AG08396 (cell line): ENCODE results near the gene WDR35.
A peak's percentile ranks its signal among the peaks of the same experiment; 100 is the strongest.
"Not testable (repeated sequence)": the region's sequence is repeated elsewhere in the genome, so short reads cannot be mapped to it uniquely, and the experiment has no call there.

Experiments
- DNase-seq: peaks from one replicate; pipeline ENCODE4 v3.0.0; 2012; ENCODE audit warnings: low spot score, mixed read lengths

Gene WDR35

DNA sequence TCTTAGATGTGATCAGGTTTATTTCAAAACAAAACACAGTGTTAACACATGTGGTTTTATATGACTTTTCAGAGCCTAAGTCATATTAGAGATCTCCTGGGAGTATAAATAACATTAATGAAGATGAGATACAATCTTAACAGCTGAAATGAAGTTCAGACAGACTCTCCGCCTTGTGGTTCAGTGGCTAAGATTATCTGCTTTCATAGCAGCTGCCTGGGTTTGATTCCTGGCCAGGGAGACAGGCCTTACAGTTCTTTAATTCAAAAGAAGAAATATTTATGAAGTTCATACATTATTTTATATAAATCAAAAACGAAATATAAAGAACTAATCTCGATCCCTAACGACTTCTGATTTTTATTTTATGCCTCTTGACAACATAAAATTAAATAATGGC, 52.9 kb downstream of the WDR35 start:
- no peak for DNase-seq

DNA sequence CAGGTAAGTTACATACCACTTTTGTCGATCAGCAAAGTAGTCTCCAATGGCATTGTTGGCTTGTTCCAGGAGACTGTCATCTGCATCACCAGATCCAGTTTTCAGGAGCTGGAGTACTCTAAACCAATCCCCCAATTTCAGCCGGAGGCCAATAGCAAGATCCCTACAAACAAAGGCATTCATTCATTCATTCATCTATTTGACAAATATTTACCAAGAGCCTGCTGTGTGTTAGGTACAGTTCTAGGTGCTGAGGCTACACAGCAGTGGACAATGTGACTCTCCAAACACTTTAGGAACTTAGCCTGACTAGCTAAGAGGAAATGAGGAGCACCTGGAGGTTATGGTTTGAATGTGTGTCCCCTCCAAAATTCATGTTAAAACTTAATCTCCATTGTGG, 53.7 kb downstream of the WDR35 start:
- DNase-seq = no peak

DNA sequence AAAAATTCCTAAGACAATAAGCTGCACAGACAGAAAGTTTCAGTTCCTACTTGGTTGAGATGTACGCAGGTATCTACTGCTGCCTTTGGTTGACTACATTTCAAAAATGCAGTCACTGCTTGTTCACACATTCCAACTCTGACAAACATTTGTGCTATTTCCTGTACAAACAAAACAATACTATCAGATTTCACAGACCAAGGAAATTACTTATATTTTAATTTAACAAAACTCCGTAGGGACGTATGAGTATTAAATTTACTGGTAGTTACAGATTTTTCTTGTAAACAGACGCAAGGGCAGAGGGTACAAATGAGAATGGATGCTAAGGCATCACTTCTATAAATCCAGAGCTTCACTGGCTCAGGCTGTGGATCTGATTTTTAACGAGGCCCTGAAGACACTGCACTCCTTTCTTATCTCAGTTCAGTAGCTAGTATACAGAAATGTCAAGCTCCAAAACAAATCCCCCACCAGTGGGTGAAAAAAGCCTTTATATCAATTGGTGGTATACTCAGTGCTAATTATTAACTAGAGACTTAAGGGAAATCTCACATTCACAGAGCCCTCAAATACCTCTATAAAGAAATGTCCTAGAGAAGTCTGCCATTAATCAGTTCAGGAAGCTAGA, 56.4 kb downstream of the WDR35 start:
- peak; percentile 49 for DNase-seq

DNA sequence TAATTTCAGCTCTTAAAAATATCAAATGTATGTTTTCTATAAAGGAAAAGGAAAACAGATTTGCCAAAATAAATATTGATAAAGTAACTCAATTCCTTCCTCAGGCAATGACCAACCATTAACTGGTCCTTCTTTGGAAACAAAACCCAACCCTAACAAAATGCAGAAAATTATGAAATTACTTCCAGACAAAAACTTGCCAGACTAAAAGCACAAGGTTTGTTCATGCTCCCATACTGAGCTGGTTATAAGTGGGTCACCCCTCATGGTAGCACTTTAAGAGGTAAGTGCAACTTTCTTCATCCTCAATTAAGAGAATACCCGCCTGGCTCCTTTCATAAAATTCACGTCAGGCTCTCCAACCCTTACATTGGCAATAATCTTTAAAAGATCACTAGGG, 57.0 kb downstream of the WDR35 start:
- DNase-seq = no peak

DNA sequence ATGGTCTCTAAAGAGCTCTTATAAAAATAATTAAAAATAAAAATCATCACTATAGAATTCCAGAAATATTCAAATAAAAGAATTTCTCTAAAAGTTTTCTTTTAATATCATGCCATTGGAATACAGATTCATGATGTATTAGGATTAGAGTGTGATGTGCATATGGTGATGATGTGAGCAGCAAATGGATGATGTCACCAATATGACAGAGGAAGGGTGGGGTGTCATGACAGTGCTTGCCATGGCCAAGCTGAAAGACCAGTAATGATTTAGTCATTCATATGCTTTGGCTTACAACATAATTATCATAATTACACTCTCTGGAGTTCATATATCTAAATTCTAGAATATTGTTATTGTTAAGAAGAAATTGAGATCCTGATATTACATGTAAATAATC, 60.7 kb downstream of the WDR35 start:
- no peak for DNase-seq

DNA sequence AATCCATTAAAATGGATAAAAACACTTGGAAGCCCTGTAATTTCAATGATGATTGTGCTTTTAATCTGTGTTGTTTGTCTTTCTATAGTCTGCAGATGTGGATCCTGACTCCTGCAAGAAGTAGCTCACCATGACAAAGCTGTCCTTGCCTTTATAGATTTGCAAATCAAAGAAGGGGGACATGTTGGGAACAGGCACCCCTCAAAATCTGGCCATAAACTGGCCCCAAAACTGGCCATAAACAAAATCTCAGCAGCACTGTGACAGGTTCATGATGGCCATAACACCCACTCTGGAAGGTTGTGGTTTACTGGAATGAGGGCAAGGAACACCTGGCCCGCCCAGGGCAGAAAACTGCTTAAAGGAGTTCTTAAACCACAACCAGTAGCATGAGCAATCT, 62.1 kb downstream of the WDR35 start:
- not testable (repeated sequence) for DNase-seq

DNA sequence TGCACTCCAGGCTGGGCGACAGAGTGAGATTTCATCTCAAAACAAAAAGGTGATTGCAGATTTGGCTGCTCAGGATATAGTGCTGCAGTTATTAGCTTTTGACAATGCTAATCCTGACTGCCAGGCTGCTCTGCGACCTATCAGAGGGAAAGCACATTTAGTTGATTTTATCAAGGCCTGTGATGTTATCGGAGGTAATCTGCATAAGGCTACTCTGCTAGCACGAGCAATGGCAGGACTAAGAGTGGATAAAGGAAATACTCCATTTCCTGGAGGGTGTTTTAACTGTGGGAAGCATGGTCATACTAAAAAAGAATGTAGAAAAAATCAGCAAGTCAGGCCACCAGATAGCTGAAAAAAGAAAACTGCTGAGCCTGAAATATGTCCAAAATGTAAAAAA, 65.4 kb downstream of the WDR35 start:
- not testable (repeated sequence) for DNase-seq

DNA sequence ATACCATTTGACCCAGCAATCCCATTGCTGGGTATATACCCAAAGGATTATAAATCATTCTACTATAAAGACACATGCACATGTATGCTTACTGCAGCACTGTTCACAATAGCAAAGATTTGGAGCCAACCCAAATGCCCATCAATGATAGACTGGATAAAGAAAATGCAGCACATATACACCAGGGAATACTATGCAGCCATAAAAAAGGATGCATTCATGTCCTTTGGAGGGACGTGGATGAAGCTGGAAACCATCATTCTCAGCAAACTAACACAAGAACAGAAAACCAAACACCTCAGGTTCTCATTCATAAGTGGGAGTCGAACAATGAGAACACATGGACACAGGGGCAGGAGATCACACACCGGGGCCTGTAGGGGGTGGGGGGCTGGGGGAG, 67.7 kb downstream of the WDR35 start:
- DNase-seq = not testable (repeated sequence)

DNA sequence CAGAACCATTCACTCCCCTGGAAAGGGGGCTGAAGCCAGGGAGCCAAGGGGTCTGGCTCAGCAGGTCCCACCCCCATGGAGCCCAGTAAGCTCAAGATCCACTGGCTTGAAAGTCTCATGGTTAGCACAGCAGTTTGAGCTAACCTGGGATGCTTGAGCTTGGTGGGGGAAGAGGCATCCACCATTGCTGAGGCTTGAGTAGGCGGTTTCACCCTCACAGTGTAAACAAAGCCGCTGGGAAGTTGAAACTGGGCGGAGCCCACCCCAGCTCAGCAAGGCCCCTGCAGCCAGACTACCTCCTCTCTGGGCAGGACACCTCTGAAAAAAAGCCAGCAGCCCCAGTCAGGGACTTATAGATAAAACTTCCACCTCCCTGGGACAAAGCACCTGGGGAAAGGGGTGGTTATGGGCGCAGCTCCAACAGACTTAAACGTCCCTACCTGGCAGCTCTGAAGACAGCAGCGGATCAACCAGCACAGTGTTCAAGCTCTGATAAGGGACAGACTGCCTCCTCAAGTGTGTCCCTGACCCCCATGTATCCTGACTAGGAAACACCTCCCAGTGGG, 73.4 kb downstream of the WDR35 start:
- DNase-seq = no peak

DNA sequence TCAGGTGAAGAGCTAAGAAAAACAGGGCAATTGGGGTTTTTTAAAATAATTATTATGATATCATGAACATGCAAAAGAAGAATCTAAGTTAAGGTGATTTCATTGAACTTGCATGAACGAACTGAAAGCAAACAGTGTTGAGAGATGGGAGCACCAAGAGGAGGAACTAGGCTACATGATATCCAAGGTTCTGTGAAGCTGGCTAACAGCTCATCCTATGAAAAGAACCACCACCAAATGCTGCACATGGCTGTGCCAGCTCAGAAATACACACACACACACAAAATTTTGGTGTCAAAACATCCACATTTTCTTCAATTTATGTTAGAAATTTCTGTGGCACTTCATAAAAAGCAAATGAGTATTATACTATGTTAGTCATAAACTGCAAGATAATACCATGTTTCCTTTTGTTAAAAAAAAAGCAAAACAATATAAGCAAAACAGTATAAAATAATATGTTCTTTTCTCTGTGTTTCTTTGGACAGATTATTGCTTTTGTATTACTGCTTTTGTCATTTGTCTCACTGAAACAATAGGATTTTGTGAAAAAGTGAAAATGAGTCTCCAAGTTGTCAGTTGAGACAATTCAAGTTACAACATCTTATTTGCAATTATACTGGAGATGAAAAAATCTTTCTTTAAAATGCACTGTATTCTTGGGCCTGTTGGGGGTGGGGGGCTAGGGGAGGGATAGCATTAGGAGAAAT, 75.5 kb downstream of the WDR35 start:
- no peak for DNase-seq

DNA sequence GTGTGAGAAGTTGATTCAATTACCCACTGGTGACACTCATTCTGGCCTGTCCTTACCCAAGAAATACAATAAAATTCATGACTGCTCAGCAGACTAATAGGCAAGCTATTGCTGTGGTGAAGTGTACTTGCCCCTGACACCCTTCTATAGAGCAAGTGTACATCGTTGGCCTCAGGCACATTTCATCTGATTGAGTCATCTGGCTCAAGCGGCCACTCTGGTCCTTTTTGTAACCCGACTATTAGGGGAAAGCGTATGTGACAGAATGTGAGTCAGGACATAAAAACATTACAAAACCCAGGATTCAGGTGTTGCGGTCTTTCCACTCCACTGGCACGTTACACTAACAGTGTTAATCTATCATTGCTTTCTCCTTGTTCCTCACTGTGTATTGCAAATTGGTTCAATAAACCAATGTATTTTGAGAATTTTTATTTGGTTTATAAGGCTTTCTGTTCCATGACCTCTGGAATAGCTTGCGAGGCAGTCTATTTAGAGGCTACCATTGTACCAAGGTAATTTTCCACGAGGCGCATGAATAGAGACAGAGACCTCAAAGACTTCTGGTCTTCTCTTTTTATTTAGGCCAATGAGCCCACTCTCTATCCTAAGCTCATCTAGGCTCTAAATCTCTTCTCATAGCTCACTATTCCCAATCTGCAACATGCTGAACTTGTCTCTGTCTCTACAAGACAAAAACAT, 77.9 kb downstream of the WDR35 start:
- DNase-seq = peak; percentile 69

DNA sequence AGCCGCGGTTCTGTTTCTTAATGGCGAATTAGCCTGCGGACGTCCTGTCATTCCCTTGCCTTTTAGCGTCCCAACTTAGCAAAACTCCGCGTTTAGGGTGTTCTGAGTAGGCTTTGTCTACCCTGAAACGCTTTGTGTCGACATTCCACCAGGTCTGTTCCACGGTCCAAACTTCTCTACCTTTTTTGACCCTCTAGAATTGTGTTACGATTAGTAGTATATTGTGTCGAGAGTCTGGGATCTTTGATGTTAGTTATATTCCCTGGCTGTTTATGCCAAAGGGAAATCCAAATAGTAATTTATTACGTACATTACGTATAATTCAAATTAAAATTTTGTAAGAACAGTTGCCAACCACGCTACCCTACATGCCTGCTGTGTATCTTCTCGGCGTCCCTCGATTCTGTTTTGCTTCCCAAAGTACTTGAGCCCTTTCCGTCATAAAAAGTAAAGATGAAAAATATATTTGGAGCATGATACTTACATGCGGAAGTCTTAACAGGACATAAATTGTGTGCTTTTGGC, 87.6 kb downstream of the WDR35 start:
- no peak for DNase-seq

DNA sequence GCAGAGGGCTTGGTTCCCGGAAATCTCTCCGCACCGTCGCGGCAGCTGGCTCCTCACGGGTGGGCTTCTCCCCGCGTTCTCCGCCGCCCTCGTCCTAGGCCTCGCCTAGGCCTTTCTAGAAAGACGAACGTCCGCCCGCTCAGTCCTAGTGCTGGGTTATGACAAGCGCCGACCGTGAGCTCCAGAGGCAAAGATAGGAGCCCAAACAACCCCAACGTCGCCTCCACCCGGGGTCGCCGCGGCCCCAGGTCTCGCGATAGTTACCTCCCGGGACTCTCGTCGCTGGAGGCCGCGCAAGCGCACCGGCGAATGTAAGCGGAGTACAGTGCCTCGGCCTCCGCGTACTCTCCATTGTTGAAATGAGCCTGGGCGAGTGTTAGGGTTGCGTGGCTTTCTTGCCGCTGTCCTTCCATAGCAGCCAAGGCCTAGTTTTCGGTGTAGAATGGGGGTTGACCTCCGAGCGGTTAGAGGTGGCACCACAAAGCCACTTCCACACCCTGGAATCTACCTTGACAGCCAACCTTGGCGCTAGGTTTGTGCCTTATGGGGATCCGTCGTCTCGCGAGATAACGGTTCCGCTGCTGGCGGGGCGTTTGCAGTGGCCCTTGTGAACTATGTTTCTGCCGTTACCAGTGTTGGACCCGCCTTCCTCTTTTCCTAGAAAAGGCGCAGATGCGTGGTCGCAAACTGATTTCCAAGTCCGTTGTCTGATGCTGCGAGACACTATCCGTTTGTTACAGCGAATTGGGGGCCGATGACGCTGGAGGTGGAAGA, 88.3 kb downstream of the WDR35 start, which contains the start of gene TTC32:
Gene TTC32, minus strand, starts transcription at position 542 of the 774 bp plus-strand sequence. Its CDS starts 129 bp downstream, at position 413.
- DNase-seq = peak; percentile 96

DNA sequence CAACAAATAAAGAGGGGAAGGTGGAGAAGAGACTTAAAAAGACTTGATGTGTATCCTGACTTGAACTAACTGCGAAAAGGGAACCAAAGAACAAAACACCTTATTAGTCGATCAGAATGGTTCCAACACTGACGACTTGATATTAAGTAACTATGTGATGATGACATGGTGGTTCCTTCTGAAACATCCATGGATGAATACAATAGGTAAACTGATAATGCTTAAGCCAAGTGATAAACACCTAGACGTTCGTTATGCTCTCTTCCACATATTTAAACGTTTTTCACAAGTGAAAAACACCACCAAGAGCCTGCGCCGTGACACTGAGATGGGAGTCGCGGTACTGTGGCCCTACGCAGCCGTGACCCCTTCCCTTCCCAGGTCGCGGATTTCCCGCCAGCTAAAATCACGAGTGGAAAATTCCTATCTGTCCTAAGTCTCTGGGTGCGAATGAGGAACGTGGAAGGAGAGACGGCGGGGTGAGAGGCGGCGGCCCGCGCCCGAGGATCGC, 88.9 kb downstream of the WDR35 start:
- DNase-seq = no peak

DNA sequence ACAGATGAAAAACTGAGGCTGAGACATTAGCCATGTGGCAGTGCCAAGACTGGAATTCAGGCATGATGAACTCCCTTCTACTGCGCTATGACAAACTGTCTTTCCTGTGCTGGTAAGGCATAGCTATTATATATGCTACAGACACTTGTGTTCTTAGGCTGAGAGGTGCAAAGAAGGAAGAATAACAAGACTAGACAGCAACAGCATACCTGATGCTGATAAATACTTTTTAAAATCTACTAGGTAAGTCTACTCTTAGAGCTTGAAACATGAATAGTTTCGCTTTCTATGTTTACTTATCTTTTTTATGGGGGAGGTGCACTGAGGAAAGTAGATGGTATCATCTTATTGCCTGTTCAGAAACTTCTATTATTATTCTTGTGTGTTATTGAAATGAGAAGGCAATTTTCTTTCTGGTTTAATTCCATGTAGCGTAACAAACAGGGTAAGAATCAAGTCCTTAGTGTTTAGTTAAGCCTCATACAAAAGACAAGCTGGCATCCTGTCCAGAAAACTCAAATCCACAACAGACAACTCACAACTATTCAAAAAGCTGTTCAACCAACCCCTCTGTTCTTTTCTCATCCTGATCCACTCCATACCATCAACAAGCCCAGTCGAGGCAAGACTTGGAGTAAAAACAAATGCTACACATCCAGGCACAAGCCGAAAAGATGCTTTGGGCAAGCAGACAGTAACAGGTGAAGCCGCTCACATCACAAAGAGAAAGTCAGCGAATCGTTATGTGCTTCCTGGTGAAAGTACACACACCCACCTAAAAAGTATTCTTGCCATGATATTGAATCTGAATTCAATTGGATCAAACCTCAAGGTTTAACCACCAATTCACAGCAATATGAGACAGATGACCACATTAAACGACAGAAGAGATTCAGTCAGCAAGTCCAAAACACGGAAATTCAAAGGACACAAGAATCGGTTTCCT, 89.6 kb downstream of the WDR35 start:
- no peak for DNase-seq

DNA sequence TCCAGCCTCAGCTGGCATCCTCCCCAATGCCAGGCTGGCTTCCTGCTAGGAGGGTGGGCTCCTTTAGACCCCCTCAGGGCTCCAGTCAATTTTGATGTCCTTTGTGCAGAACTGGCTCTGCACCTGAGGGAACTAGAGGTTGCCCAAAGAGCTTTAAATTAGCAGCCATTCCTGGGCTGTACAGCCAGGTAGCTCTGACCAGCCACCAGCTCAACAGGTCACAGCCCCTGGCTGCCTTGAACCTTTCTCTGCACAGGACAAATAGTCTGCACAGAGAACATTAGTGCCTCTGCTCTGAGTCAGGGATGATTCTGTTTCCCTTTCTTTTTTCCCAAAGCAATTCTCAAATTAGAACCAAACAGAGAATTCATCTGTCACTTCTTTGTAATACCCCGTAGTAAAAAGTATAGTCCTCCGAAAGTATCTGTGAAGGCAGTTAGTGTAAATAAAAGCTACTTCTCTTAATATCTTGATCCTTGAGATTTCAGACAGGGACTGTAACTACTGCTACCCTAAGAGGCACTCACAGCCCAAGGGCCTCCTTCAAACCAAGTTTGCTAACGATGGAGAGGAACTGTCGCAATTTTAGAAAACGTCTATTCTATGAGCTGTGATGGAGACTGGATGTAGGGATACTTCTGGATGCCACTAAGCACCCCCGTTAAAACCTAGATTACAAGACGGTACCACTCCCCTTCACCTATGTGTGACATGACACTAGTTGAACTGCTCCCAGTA, 91.1 kb downstream of the WDR35 start:
- no peak for DNase-seq

DNA sequence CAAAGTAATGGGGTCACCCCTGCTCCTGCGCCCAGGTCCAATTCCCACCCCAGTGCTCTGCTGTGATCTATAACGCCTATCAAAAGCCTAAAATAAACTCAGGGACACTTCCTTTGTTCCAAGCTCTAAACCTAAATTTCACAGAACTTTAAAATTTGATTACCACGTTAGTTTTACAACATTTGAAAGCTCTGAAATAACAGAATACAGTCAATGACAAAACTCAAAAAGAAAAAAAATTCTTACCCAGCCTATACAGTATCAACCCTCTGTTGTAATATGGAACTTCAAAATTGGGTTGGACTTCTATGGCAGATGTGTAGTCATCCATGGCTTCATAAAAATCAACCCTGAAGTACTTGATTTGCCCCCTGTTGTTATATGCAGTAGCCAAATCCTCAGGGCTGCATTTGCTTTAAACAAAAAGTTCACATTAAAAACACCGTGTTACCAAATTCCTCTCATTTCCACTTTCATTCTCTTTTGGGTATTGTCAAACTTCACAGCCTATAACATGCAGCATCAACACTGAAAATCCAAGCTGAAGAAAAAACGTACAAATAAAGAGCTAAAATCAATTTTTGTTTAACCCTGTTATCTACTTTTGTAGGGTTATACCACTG, 92.2 kb downstream of the WDR35 start:
- no peak for DNase-seq

DNA sequence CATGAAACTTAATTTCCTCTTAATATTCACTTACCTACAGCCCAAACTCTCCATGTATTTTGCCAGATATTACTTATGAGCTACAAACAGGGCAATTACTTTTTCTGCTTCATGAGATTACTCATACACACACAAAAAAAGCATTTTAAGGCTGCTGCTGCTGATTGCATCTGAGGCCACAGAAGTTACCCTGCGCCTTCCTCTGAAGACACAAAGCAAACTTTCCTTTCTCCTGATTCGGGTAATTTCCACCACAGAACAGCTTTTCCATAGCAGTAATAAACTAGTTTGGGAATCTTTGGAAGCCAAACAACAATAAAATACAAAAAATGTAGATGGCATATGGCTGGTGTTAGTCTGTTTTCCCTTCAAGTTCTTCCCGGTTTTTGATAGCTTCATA, 94.4 kb downstream of the WDR35 start:
- DNase-seq = no peak

DNA sequence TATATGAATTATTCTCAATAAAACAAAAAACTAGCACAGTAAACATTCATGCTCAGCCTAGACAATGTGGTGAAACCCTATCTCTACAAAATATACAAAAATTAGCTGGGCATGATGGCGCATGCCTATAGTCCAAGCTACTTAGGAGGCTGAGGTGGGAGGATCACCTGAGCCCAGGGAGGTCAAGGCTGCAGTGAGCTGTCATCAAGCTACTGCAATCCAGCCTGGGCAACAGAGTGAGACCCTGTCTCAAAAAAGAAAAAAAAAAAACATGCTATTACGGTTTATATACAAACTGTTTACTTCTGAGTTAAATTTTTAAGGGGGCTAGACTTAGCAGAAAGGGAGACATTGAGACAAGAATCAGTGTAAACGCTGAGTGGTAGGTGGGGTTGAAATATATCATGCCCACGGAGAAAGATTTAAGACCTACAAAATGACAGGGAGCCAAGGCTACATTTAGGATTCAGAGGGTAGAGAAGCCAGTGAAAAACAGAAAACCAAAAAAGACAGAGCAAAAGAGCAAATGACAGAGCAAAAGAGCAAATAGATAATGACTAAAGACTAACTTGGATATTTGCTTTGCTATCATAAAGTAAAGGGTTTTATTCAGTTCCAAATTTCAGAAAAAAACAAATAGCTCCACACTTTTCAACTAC, 95.6 kb downstream of the WDR35 start:
- DNase-seq = no peak
